Type B pancreatic cell (in vitro differentiated cells): ENCODE data around the gene ADGRV1. TPM values are rescaled to one million over a fixed set of nuclear protein-coding genes. Genes with fewer than 3 reads are reported as not detected.

Source experiments
- DNase-seq: peaks from one replicate; pipeline ENCODE4 v3.0.0; 2021; ENCODE audit warnings: mixed read lengths; ENCODE audit not compliant: unreplicated experiment; ENCODE audit errors: extremely low spot score
- H3K27ac Mint-ChIP-seq: 2 replicates; pipeline ENCODE4 v1.8.0; 2021; ENCODE audit warnings: mild to moderate bottlenecking, mixed read lengths
- H3K27me3 Mint-ChIP-seq: 2 replicates; pipeline ENCODE4 v1.8.0; 2021; ENCODE audit warnings: mixed read lengths
- H3K36me3 Mint-ChIP-seq: 2 replicates; pipeline ENCODE4 v1.8.0; 2021; ENCODE audit warnings: mixed read lengths
- H3K4me1 Mint-ChIP-seq: one replicate; pipeline ENCODE4 v1.8.0; 2021; ENCODE audit warnings: mixed read lengths; ENCODE audit not compliant: unreplicated experiment
- H3K4me3 Mint-ChIP-seq: 2 replicates; pipeline ENCODE4 v1.8.0; 2021; ENCODE audit warnings: mild to moderate bottlenecking, mixed read lengths
- H3K9me3 Mint-ChIP-seq: 2 replicates; pipeline ENCODE4 v1.8.0; 2021; ENCODE audit warnings: mixed read lengths
- CTCF ChIP-seq: fragments of 200-600 bp; sonication (generic); conservative IDR thresholded peaks from 2 replicates; pipeline ENCODE4 v1.5.0; 2021; ENCODE audit warnings: antibody characterized with exemption, mild to moderate bottlenecking
- total RNA-seq: library from RNA; stranded (reverse); gene quantifications from 2 replicates; pipeline ENCODE4 v1.2.1, GENCODE V29; 2021; ENCODE audit warnings: low replicate concordance

The ADGRV1 gene
- total RNA-seq, 1 donor from 2014 or later = 29.5 TPM

GRCh38 chr5:90865180-90865579 is 306.6 kb downstream of the ADGRV1 start:
- H3K27me3 Mint-ChIP-seq = no peaks in the 10 kb centered on the region
- H3K27ac Mint-ChIP-seq = no peak overlapping the region
- no peaks in the 10 kb centered on the region for H3K36me3 Mint-ChIP-seq
- TF ChIP-seq CTCF = no peak
- H3K9me3 Mint-ChIP-seq = no peaks in the 10 kb centered on the region
- H3K4me1 Mint-ChIP-seq = no peaks in the 10 kb centered on the region
- no peak for DNase-seq
- H3K4me3 Mint-ChIP-seq = no peak overlapping the region

GRCh38 chr5:90866333-90866732 is 307.7 kb downstream of the ADGRV1 start:
- no peaks in the 10 kb centered on the region for H3K27me3 Mint-ChIP-seq
- no peaks in the 10 kb centered on the region for H3K9me3 Mint-ChIP-seq
- H3K4me1 Mint-ChIP-seq = no peaks in the 10 kb centered on the region
- DNase-seq = no peak
- no peaks in the 10 kb centered on the region for H3K36me3 Mint-ChIP-seq
- TF ChIP-seq CTCF = peak; percentile 70
- no peak overlapping the region for H3K4me3 Mint-ChIP-seq
- H3K27ac Mint-ChIP-seq = peak overlapping the region; percentile 2

GRCh38 chr5:90866915-90867731 is 308.5 kb downstream of the ADGRV1 start:
- TF ChIP-seq CTCF = no peak
- H3K9me3 Mint-ChIP-seq = no peaks in the 10 kb centered on the region
- no peaks in the 10 kb centered on the region for H3K4me1 Mint-ChIP-seq
- no peak overlapping the region for H3K27ac Mint-ChIP-seq
- DNase-seq = no peak
- no peaks in the 10 kb centered on the region for H3K36me3 Mint-ChIP-seq
- no peaks in the 10 kb centered on the region for H3K27me3 Mint-ChIP-seq
- H3K4me3 Mint-ChIP-seq = no peak overlapping the region

GRCh38 chr5:90868799-90869198 is 310.2 kb downstream of the ADGRV1 start:
- Mint-ChIP-seq H3K36me3 (no peaks in the 10 kb centered on the region), H3K4me3 (no peak overlapping the region), H3K9me3 (no peaks in the 10 kb centered on the region), H3K27ac (no peak overlapping the region), H3K27me3 (no peaks in the 10 kb centered on the region), H3K4me1 (peaks cover 5% of the 10 kb centered on the region)
- no peak for TF ChIP-seq CTCF
- DNase-seq = no peak

GRCh38 chr5:90871391-90871991 is 312.9 kb downstream of the ADGRV1 start:
- DNase-seq = no peak
- Mint-ChIP-seq H3K4me3 (no peak overlapping the region), H3K27me3 (no peaks in the 10 kb centered on the region), H3K9me3 (no peaks in the 10 kb centered on the region), H3K4me1 (peaks cover 8% of the 10 kb centered on the region), H3K27ac (no peak overlapping the region), H3K36me3 (no peaks in the 10 kb centered on the region)
- no peak for TF ChIP-seq CTCF
